ENCODE measurements around the gene REM2. TPM values are rescaled to one million over a fixed set of nuclear protein-coding genes. Genes with fewer than 3 reads are reported as not detected.

The REM2 gene
- total RNA-seq, 1 experiment from 2014 or later: 1.5 TPM

DNA sequence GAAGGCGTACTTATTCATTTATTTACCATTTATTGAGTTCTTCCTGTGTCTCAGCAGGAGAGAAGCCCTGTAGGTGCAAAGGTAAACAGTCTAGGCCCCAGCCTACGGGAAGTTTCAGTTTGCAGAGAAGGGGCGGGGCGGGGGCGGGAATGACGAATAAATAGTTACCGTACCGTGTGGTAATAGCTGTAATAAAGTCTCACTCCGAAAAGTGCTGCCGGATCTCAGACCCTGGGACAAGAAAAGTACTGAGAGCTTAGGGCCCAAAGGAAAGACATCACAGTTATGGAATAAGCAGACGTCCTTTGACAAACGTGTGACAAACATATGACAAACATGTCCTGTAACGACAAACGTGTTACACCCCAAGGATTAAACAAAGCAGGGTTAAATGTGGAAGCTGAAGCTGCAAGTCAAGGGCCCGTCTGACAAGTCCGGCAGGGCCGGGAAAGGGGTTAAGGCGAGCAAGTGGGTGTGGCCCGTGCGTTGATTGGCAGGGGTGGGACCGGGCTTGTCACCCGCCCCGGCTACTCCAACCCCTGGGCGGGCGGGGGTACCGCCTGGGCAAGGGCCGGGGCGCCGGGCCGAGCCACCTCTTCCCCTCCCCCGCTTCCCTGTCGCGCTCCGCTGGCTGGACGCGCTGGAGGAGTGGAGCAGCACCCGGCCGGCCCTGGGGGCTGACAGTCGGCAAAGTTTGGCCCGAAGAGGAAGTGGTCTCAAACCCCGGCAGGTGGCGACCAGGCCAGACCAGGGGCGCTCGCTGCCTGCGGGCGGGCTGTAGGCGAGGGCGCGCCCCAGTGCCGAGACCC is 11.6 kb upstream of the REM2 start, which contains the start of gene LRP10 (continued):
- TF ChIP-seq ZNF263 (CRISPR knock-in tag; IDR thresholded peaks at IDR 0.05; ENCODE audit: low read depth) (no peak), NR3C1 (CRISPR knock-in tag; conservative IDR thresholded peaks at IDR 0.05; ENCODE audit: low read depth) (no peak), RELA (CRISPR knock-in tag; IDR thresholded peaks at IDR 0.05; ENCODE audit: borderline replicate concordance) (no peak), ESRRA (CRISPR knock-in tag; IDR thresholded peaks at IDR 0.05; ENCODE audit: borderline replicate concordance) (no peak), GABPB1 (CRISPR knock-in tag; IDR thresholded peaks at IDR 0.05) (peak; percentile 58; the same call in 1 of the 2 replicates), ZNF138 (CRISPR knock-in tag; conservative IDR thresholded peaks at IDR 0.05) (no peak), CREM (CRISPR knock-in tag; IDR thresholded peaks at IDR 0.05) (0 out of 2 replicates have a peak, but pooled peaks have one; percentile 19), ZNF219 (CRISPR knock-in tag; IDR thresholded peaks at IDR 0.05; ENCODE audit: borderline replicate concordance) (no peak), ZNF121 (CRISPR knock-in tag; IDR thresholded peaks at IDR 0.05) (no peak), NFYB (CRISPR knock-in tag; conservative IDR thresholded peaks at IDR 0.05; ENCODE audit: low read depth) (0 out of 2 replicates have a peak, but pooled peaks have one; percentile 17), FOXJ3 (CRISPR knock-in tag; IDR thresholded peaks at IDR 0.05; ENCODE audit: borderline replicate concordance) (no peak), IRF2 (CRISPR knock-in tag; IDR thresholded peaks at IDR 0.05; ENCODE audit: borderline replicate concordance, low read depth) (no peak), ZNF416 (CRISPR knock-in tag; IDR thresholded peaks at IDR 0.05) (no peak), CBFB (CRISPR knock-in tag; IDR thresholded peaks at IDR 0.05; ENCODE audit: low read depth) (no peak), KAT7 (CRISPR knock-in tag; IDR thresholded peaks at IDR 0.05; ENCODE audit: borderline replicate concordance) (no peak), JAZF1 (CRISPR knock-in tag; IDR thresholded peaks at IDR 0.05) (no peak), ZNF396 (CRISPR knock-in tag; IDR thresholded peaks at IDR 0.05; ENCODE audit: borderline replicate concordance) (no peak), TP53 (CRISPR knock-in tag; IDR thresholded peaks at IDR 0.05) (no peak)
- TF ChIP-seq, protein P1, sequence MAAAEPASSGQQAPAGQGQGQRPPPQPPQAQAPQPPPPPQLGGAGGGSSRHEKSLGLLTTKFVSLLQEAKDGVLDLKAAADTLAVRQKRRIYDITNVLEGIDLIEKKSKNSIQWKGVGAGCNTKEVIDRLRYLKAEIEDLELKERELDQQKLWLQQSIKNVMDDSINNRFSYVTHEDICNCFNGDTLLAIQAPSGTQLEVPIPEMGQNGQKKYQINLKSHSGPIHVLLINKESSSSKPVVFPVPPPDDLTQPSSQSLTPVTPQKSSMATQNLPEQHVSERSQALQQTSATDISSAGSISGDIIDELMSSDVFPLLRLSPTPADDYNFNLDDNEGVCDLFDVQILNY (CRISPR knock-in tag; IDR thresholded peaks at IDR 0.05): 0 out of 2 replicates have a peak, but pooled peaks have one; percentile 38
- TF ChIP-seq, protein P2, sequence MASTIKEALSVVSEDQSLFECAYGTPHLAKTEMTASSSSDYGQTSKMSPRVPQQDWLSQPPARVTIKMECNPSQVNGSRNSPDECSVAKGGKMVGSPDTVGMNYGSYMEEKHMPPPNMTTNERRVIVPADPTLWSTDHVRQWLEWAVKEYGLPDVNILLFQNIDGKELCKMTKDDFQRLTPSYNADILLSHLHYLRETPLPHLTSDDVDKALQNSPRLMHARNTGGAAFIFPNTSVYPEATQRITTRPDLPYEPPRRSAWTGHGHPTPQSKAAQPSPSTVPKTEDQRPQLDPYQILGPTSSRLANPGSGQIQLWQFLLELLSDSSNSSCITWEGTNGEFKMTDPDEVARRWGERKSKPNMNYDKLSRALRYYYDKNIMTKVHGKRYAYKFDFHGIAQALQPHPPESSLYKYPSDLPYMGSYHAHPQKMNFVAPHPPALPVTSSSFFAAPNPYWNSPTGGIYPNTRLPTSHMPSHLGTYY (CRISPR knock-in tag; IDR thresholded peaks at IDR 0.05): no peak
- TF ChIP-seq, protein P3, sequence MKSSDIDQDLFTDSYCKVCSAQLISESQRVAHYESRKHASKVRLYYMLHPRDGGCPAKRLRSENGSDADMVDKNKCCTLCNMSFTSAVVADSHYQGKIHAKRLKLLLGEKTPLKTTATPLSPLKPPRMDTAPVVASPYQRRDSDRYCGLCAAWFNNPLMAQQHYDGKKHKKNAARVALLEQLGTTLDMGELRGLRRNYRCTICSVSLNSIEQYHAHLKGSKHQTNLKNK (CRISPR knock-in tag; IDR thresholded peaks at IDR 0.05): no peak
- TF ChIP-seq, protein P4, sequence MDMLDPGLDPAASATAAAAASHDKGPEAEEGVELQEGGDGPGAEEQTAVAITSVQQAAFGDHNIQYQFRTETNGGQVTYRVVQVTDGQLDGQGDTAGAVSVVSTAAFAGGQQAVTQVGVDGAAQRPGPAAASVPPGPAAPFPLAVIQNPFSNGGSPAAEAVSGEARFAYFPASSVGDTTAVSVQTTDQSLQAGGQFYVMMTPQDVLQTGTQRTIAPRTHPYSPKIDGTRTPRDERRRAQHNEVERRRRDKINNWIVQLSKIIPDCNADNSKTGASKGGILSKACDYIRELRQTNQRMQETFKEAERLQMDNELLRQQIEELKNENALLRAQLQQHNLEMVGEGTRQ (CRISPR knock-in tag; IDR thresholded peaks at IDR 0.05): no peak
- TF ChIP-seq, protein P5, sequence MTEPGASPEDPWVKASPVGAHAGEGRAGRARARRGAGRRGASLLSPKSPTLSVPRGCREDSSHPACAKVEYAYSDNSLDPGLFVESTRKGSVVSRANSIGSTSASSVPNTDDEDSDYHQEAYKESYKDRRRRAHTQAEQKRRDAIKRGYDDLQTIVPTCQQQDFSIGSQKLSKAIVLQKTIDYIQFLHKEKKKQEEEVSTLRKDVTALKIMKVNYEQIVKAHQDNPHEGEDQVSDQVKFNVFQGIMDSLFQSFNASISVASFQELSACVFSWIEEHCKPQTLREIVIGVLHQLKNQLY (CRISPR knock-in tag; IDR thresholded peaks at IDR 0.05): no peak
- TF ChIP-seq, protein P6, sequence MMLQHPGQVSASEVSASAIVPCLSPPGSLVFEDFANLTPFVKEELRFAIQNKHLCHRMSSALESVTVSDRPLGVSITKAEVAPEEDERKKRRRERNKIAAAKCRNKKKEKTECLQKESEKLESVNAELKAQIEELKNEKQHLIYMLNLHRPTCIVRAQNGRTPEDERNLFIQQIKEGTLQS (CRISPR knock-in tag; conservative IDR thresholded peaks at IDR 0.05): no peak
- TF ChIP-seq, protein P7, sequence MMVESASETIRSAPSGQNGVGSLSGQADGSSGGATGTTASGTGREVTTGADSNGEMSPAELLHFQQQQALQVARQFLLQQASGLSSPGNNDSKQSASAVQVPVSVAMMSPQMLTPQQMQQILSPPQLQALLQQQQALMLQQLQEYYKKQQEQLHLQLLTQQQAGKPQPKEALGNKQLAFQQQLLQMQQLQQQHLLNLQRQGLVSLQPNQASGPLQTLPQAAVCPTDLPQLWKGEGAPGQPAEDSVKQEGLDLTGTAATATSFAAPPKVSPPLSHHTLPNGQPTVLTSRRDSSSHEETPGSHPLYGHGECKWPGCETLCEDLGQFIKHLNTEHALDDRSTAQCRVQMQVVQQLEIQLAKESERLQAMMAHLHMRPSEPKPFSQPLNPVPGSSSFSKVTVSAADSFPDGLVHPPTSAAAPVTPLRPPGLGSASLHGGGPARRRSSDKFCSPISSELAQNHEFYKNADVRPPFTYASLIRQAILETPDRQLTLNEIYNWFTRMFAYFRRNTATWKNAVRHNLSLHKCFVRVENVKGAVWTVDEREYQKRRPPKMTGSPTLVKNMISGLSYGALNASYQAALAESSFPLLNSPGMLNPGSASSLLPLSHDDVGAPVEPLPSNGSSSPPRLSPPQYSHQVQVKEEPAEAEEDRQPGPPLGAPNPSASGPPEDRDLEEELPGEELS (CRISPR knock-in tag; IDR thresholded peaks at IDR 0.05): peak; percentile 64; the same call in 1 of the 2 replicates
- TF ChIP-seq, protein P8, sequence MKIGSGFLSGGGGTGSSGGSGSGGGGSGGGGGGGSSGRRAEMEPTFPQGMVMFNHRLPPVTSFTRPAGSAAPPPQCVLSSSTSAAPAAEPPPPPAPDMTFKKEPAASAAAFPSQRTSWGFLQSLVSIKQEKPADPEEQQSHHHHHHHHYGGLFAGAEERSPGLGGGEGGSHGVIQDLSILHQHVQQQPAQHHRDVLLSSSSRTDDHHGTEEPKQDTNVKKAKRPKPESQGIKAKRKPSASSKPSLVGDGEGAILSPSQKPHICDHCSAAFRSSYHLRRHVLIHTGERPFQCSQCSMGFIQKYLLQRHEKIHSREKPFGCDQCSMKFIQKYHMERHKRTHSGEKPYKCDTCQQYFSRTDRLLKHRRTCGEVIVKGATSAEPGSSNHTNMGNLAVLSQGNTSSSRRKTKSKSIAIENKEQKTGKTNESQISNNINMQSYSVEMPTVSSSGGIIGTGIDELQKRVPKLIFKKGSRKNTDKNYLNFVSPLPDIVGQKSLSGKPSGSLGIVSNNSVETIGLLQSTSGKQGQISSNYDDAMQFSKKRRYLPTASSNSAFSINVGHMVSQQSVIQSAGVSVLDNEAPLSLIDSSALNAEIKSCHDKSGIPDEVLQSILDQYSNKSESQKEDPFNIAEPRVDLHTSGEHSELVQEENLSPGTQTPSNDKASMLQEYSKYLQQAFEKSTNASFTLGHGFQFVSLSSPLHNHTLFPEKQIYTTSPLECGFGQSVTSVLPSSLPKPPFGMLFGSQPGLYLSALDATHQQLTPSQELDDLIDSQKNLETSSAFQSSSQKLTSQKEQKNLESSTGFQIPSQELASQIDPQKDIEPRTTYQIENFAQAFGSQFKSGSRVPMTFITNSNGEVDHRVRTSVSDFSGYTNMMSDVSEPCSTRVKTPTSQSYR (CRISPR knock-in tag; IDR thresholded peaks at IDR 0.05): no peak
- TF ChIP-seq, protein P9, sequence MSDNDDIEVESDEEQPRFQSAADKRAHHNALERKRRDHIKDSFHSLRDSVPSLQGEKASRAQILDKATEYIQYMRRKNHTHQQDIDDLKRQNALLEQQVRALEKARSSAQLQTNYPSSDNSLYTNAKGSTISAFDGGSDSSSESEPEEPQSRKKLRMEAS (CRISPR knock-in tag; IDR thresholded peaks at IDR 0.05): no peak
- TF ChIP-seq, protein P10, sequence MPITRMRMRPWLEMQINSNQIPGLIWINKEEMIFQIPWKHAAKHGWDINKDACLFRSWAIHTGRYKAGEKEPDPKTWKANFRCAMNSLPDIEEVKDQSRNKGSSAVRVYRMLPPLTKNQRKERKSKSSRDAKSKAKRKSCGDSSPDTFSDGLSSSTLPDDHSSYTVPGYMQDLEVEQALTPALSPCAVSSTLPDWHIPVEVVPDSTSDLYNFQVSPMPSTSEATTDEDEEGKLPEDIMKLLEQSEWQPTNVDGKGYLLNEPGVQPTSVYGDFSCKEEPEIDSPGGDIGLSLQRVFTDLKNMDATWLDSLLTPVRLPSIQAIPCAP (CRISPR knock-in tag; IDR thresholded peaks at IDR 0.05): no peak

Data from WTC11 (cell line).